Measurements from ENCODE around the gene GATD1. TPM values are rescaled to one million over a fixed set of nuclear protein-coding genes. Genes with fewer than 3 reads are reported as not detected.

GATD1 gene
- total RNA-seq, 1 donor from 2014 or later: 31.7 TPM

DNA sequence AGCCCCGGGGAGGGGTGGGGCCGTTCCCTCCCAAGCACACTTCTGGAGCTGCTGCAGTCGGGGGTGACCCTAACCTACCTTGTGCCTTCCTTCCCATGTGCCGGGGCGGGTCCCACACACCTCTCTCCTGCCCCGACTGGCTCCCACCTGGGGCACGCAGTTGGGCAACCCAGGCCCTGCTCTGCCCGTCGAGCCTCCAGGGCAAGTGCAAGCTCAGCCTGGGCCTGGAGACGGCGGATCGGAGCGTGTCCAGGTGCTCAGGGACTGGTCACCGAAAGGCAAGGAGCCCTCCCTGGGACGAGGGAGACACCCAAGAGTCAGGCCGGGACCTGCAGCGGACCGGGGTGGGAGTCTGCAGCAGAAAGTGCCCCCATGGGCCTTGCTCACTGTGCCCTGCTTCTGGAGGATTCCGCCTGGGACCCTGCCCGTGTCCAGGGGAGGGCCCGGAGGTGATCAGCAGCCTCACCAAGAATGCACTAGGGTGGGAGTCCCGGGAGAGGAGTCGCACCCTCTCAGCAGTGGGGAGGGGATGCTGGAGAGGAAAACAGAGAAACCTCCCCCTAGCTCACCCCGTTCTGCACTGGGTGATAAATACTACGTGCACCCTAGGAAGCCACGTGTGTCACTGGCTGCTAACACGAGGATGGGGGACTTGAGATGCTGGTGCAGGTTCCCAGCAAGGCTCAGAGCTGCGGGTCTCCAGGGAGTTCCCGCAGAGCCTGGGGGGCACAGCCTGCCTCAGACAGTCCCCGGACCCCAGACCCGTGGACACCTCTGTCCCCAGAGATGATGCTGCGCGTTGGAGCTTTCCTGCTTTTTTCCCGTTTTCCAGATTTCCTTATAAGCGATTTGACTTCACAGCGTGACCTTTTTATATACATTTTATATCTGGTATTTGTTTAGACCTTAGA is 5.2 kb upstream of the GATD1 start:
- no peak for ATAC-seq
- peak; percentile 45 for DNase-seq (ENCODE audit: low spot score)

DNA sequence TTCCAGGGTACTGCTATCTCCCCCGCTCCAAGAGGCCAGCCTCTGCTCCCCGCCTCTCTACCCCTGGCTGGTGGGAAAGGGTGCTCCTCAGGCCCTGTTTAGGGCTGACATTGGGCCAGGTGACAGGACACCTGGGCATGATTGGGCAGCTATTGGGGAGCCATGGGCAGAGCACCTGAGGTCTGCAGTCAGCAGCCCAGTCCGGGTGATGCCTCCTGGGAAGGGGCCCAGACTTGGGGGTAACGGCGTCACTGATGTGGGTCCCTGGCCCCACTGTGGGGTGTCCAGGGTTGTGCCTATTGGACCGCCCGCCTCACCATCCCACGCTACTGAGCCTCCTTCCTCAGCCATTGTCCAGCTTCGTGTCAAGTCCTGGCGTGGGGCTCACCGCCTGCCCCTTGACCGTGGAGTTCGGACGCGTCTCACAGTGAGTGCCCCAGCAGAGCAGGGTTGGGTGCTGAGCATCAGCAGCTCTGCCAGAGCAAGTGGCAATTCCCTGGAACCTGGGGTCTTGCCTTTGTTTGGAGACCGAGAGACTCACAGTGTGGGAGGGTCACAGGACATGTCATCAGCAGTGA is 2.8 kb upstream of the GATD1 start:
- DNase-seq (ENCODE audit: low spot score) (no peak), ATAC-seq (no peak)

DNA sequence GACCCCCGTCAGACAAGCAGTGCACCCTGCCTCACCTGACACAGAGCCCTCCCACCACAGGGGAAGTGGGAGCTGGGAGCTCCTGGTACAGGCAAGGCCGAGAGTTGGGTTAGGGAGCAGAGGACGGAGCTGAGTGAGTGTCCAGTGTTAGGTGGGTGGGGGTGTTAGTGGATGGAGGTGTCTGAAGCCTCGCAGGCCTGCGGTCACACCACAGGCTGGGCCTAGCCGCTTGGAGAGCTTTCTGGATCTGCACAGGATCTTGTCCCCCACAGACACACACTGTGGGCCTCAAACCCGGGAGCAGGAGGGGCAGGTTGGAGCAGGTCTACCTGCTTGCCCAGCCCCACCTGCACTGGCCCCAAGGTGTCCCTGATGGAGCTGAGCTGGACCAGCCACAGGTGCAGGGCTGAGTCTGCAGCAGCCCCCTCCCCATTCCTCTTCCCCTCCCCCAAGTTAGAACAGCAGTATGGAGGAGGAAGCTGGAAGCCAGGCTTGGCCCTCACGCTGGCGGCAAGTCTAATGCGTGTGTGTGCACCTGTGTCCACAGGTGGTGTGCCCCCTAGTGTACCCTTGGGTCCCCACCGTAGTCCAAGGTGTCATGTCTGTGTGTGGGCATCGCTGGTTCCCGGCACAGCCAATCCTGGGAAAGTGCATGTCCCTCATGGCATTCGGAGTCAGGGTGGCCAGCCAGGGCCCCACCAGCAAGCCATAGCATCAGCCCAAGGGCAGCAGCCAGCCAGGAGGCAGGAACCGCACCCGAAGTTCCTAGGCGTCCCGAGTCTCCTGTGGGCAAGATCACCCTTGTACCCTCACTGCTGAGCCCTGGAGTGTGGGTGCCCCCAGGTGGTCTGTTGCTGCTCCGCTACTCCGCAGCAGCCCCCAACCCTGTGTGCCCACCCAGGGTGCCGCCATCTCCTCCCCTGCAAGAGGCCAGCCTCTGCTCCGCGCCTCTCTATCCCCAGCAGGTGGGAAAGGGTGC is 2.0 kb upstream of the GATD1 start:
- no peak for ATAC-seq
- peak; percentile 45 for DNase-seq (ENCODE audit: low spot score)

DNA sequence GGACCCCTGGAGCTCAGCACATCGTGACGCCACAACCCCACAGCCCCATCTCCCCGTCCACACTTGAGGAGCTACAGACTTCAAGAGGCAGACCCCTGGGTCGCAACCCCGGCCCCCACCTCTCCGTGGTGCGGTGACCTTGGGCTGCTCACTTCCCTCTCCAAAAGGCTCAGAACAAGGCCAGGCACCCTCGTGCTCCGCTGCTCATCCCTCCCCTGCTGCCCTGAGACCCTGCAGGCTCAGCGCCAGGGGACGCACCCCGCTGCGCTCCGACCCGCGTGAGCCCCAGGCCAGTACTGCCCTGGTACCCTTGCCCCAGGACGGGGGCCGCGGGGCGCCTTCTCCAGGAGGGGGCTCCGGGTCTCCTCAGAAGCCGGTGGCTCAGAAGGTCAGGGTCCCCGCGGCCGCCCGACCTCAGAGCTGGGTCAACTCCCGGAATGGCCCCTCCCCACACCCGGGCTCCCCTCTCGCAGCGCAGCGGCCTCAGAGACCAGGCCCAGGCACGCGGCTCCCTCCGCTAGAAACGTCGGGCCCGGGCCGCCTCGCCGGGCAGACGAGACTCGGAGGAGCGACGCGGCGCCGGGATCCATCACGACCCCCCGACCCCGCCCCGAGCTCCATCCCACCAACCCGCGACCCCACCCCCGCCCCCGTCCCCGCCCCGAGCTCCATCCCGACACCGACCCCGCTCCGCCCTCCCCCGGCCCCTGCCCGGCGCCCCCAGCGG is 563 bp downstream of the GATD1 start:
- DNase-seq (ENCODE audit: low spot score) (peak; percentile 54), ATAC-seq (peak; percentile 19)

DNA sequence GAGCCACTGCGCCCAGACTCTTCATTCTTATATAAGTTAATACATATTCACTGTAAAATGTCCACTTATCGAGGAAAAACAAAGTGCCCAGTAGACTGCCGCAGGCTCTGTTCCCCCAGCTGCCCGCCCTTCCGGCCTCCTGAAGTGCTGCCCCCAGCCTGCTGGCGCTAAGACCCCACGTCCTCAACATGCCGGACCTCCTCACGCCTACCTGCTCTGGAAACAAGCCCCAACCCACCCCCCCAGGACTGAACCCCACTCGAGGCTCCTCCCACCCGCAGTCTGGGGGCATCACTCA is 1.1 kb downstream of the GATD1 start:
- no peak for ATAC-seq
- DNase-seq (ENCODE audit: low spot score): no peak

DNA sequence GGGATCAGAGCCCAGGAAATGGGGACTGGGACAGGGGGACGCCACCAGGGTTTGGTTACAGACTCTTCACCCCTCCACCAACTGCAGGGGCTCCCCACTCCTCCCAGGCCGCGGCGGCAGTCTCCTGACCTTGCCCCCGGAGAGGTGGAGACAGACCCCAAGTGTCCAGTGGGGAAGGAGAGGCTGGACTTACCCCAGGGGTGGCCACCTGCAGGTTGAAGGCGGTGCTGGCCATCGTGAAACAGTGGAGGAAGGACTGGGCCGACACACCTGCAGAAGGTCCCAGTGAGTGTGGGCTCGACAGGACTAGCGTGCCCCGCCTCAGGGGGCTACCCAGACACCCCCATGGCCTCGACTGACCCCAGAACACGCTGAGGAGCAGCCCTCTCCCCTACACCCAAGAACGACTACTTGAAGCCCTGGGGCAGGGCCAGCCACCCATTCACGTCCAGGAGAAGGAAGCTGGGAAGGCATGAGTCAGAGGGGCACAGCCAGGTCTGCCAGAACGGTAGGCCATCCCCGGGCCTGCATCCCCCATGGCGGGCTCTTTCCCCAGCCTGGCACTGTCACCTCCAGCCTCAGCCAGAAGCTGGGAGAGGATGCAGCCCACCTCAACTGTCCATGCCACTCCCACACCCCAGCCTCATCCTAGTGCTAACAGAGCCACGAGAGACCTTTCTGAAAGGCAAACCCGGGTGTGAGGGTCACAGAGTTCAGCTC is 2.3 kb downstream of the GATD1 start:
- ATAC-seq (no peak), DNase-seq (ENCODE audit: low spot score) (no peak)

DNA sequence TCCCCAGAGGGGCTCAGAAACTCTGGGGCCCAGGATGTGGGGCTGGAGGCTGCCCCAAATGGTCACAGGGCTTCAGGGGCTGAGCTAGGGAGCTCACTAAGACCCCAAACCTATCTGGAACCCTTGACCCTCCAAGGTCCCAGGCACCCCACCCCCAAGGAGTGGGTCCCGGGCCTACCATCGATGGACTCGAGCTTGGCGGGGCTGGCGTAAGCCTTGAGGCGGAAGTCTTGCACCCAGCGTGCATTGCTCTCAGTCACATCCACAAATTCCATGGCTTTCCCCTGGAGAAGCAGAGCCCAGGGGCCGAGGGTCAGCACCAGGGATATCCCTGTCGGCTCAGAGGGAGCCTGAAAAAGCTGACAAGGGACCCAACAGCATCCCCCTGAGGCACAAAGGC is 3.5 kb downstream of the GATD1 start:
- DNase-seq (ENCODE audit: low spot score) (no peak), ATAC-seq (no peak)

DNA sequence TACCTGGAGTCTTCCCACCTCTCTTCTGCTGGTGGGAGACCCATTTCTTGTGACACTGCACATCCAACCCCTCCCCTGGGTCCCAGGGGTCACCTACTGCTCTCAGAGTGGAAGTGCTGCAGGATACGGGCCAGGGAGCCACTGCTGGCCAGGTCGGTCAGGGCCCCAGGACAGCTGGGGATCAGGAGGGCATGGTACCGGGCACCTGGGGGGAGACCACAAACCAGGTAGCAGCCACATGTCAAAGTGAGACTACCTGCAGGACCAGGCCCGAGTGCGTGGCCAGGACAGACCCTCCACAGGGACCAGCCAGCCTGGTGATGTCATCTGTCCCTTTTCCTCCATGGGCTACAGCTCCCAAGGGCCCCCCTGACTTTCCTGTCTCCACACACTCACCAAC is 3.9 kb downstream of the GATD1 start:
- DNase-seq (ENCODE audit: low spot score) (no peak), ATAC-seq (no peak)

DNA sequence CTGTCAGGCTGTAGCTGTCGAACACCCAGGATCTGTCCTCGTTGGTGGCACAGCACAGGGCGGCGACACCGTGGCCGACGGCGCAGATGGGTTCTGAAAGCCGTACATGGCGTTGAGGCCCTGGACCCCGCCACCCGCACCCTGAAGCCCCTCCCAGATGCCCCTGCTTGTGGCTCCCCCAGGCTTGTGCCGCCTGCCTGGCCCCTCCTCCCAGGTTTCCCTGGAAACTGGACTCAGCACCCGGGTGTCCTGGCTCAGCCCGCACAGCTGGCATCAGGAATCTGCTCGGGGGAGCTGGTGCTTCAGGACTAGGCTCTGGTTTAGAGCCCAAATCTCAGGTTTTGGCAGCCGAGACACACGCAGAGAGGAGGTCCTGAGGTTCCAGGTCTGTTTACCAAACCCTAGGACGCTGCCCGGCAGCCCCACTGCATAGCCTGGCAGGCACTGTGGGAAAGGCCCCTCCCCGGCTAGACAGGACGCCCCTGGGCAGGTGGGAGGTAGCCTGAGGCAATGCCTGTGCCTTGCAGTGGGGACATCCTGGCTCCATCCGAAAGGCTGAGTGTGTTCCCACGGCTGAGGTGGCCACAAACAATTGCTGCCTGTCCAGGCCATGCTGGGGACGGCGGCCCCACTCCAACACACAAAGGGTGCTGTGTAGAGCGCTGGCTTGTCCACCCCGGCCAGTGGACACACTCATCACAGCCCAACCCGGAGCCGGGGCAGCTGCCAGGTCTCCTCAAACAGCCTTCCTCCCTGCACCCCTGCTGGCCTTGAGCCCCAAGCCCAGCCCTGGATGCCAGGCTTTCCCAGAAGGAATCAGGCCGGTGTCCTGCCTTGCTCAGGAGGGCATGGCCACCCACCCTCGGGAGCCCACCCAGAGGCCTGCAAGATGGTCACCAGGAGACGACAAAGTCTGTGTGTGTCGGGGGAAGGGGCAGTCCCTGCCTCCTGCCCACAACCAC is 4.6 kb downstream of the GATD1 start:
- ATAC-seq (no peak), DNase-seq (ENCODE audit: low spot score) (no peak)

DNA sequence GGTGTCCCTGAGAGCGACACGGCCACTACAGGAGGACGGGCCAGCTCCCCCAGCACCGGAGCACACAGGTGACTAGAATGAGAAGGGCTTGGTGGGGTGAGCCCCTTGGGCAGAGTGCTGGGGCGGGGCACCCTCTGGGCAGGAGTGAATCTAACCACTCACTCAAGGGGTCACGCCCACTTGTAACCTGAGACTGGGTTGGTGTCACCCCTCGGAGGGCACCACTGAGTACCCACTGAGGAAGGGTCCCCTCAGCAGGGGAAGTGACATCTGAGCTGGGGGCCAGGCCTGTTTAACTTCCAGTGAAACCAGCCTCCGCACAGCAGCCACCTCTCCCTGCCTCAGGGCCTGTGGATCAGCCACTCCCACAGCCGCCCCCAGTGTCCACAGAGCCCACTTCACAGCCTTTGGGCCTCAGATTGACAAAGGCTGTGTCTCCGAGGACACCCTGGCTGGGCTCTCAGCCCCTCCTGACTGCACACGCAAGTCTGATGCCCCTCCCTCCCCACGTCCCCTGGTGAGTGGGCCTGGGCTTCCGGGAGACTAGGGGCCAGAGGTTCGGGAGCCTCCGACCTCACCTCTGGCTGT is 5.6 kb downstream of the GATD1 start:
- DNase-seq (ENCODE audit: low spot score) (no peak), ATAC-seq (no peak)

DNA sequence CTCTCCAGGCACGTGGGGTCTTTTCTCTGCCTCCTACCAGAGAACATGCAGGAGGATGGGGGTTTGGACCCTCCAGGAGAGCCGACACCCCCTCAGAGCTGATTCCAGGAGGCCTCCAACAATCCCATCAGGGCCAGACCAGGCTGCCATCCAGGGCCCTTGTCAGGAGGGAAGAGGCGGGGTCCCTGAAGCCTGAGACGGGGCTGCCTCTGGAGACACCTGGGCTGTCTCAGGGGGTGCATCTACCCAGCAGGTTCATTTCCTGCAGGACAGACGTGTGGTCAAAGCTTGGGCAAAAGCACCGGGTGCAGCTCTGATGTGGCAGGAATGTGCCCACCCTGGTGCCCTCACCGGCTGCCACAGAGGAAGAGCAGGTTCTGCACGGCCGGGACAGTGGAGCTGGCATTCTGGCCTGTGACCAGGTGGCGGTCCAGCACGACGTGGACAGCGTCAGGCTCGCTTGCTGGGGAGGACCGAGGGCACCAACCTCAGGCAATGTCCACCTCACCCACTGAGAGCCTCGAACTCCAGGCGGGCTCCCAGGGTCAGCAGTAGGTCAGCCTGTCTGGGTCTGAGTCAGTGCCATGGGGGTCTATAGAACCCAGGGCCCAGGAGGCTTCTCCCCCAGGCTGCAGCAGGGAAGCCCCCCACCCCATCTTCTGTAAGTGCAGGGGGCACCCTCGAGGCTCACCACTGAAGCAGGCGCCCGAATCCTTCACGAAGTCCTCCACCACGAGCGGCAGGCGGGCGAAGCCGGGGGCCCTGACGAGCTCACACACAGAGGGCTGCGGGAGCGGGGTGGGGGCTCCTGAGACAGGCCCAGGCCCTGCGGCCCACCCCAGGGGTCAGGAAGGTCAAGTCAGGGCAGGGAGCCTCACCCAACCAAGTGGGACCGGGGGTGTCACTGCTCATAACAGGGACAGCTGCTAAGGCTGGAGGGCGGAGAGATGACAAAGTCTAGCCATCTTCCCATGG is 6.4 kb downstream of the GATD1 start:
- no peak for DNase-seq (ENCODE audit: low spot score)

DNA sequence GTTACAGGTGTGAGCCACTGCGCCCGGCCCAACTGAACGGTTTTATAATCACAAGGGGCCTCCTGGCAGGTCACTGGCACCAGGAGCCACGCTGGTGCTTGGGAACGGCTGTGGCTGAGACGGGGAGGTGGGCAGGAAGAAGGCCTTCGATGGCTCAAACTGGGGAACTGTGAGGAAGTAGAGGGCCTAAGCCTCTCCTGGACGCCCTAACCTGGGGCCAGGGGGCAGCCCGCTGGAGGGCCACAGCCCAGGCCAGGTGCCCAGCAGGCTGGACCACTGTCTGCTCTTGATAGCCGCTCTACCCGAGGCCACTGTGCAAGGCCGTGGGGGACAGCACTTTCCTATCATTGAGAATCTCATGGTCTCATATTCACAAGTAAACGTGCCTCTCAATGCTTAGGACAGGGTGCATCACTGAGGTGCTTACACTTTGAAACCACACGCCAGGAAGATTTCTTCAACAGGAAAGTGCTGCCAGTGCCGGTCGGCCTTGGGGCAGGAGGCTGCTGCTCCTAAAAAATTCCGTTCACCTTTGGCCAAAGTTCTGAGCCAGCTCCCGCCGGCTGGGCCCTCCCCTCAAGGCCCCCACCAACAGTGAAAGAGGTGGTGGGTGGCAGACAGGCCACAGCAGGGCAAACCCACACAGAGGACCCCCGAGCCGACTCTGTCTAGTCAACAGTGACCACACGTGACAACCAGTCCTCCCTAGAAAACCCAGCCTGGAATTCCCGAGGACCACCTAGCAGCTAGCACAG is 7.2 kb downstream of the GATD1 start:
- ATAC-seq: no peak
- no peak for DNase-seq (ENCODE audit: low spot score)

More for the DNA sequence above, 6.4 kb downstream of the GATD1 start:
- no peak for ATAC-seq

DNA sequence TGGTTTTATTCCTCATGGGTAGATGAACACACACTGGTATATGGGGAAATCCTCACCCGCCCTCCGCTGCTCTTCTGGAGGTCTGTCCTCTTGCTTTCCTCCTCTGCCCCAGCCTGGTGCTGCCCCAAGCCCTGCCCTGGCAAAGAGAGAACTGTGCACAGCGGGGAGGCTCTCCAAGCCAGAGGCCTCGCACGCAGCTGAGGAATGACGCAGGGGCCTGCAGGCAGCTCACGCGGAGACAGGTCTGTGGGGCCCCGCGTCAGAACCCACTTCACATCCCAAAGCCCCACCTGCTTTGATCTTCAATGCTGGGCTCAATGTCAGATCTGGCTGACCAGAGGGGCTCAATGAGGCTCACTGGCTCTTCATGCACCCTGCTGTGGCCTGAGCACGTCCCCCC is 10.0 kb downstream of the GATD1 start:
- ATAC-seq (no peak), DNase-seq (ENCODE audit: low spot score) (no peak)

DNA sequence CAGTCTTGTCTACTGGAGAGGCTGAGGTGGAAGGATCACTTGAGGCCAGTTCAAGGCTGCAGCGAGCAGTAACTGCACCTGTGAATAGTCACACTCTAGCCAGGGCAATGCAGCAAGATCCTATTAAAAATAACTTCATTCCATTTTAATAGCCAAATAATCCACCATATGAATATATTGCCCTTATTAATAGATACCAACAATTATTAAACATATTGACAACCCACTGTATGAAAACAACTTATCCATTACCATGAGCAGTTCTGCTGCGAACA is 10.4 kb downstream of the GATD1 start:
- DNase-seq (ENCODE audit: low spot score) (no peak), ATAC-seq (no peak)

DNA sequence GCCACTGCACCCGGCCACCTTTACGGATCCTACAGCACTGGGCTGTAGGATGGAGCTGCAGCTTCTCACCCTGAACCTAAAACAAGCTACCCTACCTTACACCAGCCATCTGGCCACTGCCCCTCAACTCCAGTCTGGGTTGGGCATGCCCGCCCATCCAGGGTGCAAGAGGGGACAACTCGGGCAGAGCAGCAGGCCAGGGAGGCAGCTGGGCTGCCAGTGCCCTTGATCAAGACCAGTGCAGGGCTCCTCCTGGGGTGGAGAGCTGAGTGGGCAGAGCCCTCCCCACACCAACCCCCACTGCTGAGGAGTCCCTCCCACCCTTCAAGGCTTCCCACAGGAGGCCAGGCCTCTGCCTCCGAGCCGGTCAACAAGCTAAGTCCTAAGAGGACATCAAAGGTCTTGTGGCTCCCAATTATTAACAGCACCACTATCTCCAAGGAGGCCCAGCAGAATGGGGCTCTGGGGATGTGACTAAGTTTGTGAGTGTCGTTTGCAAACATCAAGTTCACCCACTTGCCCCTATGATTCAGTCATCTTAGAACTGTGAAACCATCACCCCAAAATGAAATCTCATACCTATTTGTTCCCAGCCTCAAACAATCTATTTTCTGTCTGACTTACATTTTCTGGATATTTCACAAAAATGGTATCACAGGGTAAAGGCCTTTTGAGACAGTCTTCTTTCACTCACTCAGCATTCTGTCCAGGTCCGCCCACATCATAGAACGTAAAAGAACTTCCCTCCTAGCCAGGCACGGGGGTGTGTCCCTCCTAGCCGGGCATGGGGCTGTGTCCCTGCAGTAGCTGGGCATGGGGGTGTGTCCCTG is 11.0 kb downstream of the GATD1 start:
- no peak for ATAC-seq
- no peak for DNase-seq (ENCODE audit: low spot score)

DNA sequence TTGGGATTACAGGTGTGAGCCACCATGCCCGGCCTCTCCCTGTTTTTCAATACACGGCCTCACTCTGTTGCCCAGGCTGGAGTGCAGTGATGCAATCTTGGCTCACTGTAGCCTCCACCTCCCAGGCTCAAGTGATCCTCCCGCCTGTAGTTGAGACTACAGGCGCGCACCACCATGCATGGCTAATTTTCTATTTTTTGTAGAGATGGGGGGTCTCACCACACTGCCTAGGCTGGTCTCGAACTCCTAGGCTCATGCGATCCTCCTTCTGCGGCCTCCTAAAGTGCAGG is 11.5 kb downstream of the GATD1 start:
- no peak for DNase-seq (ENCODE audit: low spot score)
- ATAC-seq: peak; percentile 22
